ENCODE measurements around the gene MYO18B.

MYO18B gene

DNA sequence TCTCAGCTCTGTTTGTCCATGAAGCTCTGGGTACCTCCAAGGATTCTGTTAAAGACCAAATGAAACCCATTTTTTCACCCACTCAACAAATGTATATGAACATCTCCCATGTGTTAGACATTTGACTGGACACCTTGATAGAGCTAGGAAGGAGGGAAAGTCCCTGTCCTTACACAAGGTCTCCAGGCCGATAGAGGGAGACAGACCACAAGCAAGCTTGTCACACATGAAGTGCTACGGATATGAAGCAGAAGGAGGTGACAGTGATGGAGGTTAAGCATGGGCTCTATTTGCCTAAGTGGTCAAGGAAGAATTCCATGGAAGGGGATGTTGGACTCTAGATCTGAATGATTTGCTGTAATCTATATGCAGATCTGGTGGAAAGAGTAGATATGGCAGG, 138.5 kb downstream of the MYO18B start:
- Histone ChIP-seq H3K36me3 (ENCODE audit: insufficient read depth, low read length) (no peaks in the 10 kb centered on the region), H3K9me3 (ENCODE audit: control insufficient read depth, insufficient read depth, low read length) (no peaks in the 10 kb centered on the region), H3K9ac (ENCODE audit: low read depth, low read length) (no peak overlapping the region), H3K4me1 (ENCODE audit: insufficient read depth, low read length) (no peaks in the 10 kb centered on the region)

DNA sequence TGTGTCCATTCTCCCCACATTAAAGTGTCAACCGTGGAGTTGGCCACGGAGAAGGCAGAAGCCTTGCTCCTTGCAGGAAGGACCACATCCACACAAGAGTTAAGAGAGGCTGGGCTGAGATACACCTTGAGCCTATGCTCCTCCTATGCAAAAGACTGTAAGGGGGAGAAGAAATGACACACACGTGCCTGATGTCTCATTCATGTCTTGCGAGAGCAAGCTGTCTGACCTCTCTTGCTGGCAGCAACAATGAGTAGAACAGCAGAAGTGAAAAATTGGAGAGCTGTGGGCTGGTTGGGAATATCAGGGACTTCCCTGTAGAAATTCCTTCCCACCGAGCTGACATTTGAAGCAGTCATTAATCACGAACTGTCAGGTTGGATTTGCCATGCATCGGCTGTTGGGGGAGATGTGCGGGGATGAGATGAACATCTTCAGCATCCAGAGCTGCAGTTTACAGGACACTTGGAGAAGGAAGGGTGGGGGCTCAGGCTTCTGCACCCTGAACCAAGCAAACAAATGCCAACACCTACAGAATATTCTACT, 139.3 kb downstream of the MYO18B start:
- H3K9ac ChIP-seq (ENCODE audit: low read depth, low read length) = no peak overlapping the region
- H3K9me3 ChIP-seq (ENCODE audit: control insufficient read depth, insufficient read depth, low read length) = no peaks in the 10 kb centered on the region
- no peaks in the 10 kb centered on the region for H3K4me1 ChIP-seq (ENCODE audit: insufficient read depth, low read length)
- no peaks in the 10 kb centered on the region for H3K36me3 ChIP-seq (ENCODE audit: insufficient read depth, low read length)

- Histone ChIP-seq H3K4me1 (ENCODE audit: insufficient read depth, low read length) (no peaks in the 10 kb centered on the region), H3K36me3 (ENCODE audit: insufficient read depth, low read length) (no peaks in the 10 kb centered on the region), H3K9ac (ENCODE audit: low read depth, low read length) (no peak overlapping the region), H3K9me3 (ENCODE audit: control insufficient read depth, insufficient read depth, low read length) (no peaks in the 10 kb centered on the region)
Observed at GRCh38 chr22:25882360-25882759, 140.4 kb downstream of the MYO18B start.

- H3K9me3 ChIP-seq (ENCODE audit: control insufficient read depth, insufficient read depth, low read length) = no peaks in the 10 kb centered on the region
- H3K36me3 ChIP-seq (ENCODE audit: insufficient read depth, low read length) = no peaks in the 10 kb centered on the region
- no peak overlapping the region for H3K9ac ChIP-seq (ENCODE audit: low read depth, low read length)
- H3K4me1 ChIP-seq (ENCODE audit: insufficient read depth, low read length) = no peaks in the 10 kb centered on the region
Observed at GRCh38 chr22:25883482-25884033, 141.6 kb downstream of the MYO18B start.

DNA sequence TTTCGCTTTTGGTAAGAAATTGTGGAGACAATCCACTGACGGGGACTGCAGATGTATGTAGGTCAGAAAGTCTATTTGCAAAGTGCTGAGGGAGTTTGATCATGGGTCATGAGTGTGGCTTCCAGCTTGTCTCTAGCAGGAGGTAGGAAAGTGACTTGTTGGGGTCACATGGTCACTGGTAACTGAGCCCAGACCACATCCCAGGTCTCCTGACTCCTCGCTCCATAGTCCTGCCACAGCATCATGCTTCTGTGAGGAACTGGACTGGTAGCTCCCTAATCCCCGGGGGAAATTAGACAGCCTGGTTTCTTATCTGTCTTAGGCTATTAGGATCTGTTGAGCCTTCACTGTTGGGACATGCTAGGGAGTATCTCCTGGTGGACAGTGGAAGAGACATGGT, 142.1 kb downstream of the MYO18B start:
- Histone ChIP-seq H3K36me3 (ENCODE audit: insufficient read depth, low read length) (no peaks in the 10 kb centered on the region), H3K4me1 (ENCODE audit: insufficient read depth, low read length) (no peaks in the 10 kb centered on the region), H3K9ac (ENCODE audit: low read depth, low read length) (no peak overlapping the region), H3K9me3 (ENCODE audit: control insufficient read depth, insufficient read depth, low read length) (no peaks in the 10 kb centered on the region)

- Histone ChIP-seq H3K9ac (ENCODE audit: low read depth, low read length) (no peak overlapping the region), H3K4me1 (ENCODE audit: insufficient read depth, low read length) (no peaks in the 10 kb centered on the region), H3K36me3 (ENCODE audit: insufficient read depth, low read length) (no peaks in the 10 kb centered on the region), H3K9me3 (ENCODE audit: control insufficient read depth, insufficient read depth, low read length) (no peaks in the 10 kb centered on the region)
Observed at GRCh38 chr22:25888399-25889054, 146.5 kb downstream of the MYO18B start.

DNA sequence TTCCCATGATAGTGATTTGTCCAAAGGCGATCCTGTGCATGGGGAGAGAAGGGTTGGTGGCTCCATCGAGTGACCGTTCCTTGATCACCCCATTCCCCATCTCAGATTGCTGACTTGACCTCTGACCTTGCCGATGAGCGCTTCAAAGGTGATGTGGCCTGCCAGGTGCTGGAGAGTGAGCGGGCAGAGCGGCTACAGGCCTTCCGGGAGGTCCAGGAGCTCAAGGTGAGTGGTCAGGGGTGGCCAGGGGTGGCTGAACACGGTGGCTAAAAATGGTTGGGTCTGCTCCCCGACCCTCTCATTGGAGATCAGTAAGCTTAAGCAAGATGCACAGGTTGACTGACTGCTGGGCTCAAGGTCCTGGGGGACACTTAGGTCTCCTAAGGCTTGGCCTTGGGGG, 148.7 kb downstream of the MYO18B start:
- H3K9me3 ChIP-seq (ENCODE audit: control insufficient read depth, insufficient read depth, low read length) = no peaks in the 10 kb centered on the region
- H3K36me3 ChIP-seq (ENCODE audit: insufficient read depth, low read length) = no peaks in the 10 kb centered on the region
- H3K4me1 ChIP-seq (ENCODE audit: insufficient read depth, low read length) = no peaks in the 10 kb centered on the region
- no peak overlapping the region for H3K9ac ChIP-seq (ENCODE audit: low read depth, low read length)

- Histone ChIP-seq H3K36me3 (ENCODE audit: insufficient read depth, low read length) (no peaks in the 10 kb centered on the region), H3K9ac (ENCODE audit: low read depth, low read length) (no peak overlapping the region), H3K4me1 (ENCODE audit: insufficient read depth, low read length) (no peaks in the 10 kb centered on the region), H3K9me3 (ENCODE audit: control insufficient read depth, insufficient read depth, low read length) (no peaks in the 10 kb centered on the region)
Observed at GRCh38 chr22:25892678-25893077, 150.7 kb downstream of the MYO18B start.

DNA sequence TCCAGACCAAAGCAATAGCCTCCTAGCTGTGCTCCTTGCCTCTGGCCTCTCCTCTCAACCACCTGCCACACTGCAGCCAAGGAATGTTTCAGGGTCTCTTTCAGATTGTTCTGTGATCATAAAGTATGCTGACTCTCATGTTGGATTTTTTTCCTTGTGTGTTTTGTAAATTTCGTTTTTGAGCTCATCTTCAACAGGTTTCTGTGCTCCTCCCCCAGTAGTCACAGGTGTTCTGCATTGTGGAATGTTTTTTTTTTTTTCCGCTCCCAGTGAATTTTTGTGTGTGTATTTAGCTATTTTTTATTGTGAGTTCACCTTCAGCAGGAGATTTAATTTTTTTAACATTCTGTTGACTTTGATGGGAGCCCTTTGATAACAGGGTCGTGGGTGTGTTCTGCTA, 153.7 kb downstream of the MYO18B start:
- no peaks in the 10 kb centered on the region for H3K36me3 ChIP-seq (ENCODE audit: insufficient read depth, low read length)
- H3K9me3 ChIP-seq (ENCODE audit: control insufficient read depth, insufficient read depth, low read length) = no peaks in the 10 kb centered on the region

GRCh38 chr22:25896098-25896497, 154.1 kb downstream of the MYO18B start:
- Histone ChIP-seq H3K36me3 (ENCODE audit: insufficient read depth, low read length) (no peaks in the 10 kb centered on the region), H3K9me3 (ENCODE audit: control insufficient read depth, insufficient read depth, low read length) (no peaks in the 10 kb centered on the region), H3K9ac (ENCODE audit: low read depth, low read length) (no peak overlapping the region), H3K4me1 (ENCODE audit: insufficient read depth, low read length) (no peaks in the 10 kb centered on the region)

More for the DNA sequence above, 153.7 kb downstream of the MYO18B start:
- no peak overlapping the region for H3K9ac ChIP-seq (ENCODE audit: low read depth, low read length)
- H3K4me1 ChIP-seq (ENCODE audit: insufficient read depth, low read length) = no peaks in the 10 kb centered on the region

DNA sequence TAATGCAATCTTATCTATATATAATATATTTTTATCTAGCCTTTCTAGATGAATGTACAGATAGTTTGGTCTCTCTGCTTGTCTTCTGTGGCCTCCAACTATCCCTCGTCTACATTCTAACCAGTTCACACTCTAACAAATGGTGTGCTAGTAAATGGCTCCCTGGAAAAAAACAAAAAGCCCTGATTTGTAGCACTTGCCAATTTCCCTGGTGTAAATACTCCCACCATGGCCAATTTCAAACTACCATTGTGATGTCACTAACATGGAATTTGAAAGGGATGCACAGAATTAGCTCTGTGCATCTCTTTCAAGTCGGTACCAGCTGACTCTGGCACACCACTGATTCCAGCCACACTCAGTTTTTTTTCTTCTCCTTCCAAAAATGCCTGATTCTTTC, 154.6 kb downstream of the MYO18B start:
- no peaks in the 10 kb centered on the region for H3K36me3 ChIP-seq (ENCODE audit: insufficient read depth, low read length)
- no peaks in the 10 kb centered on the region for H3K4me1 ChIP-seq (ENCODE audit: insufficient read depth, low read length)
- no peak overlapping the region for H3K9ac ChIP-seq (ENCODE audit: low read depth, low read length)
- no peaks in the 10 kb centered on the region for H3K9me3 ChIP-seq (ENCODE audit: control insufficient read depth, insufficient read depth, low read length)

DNA sequence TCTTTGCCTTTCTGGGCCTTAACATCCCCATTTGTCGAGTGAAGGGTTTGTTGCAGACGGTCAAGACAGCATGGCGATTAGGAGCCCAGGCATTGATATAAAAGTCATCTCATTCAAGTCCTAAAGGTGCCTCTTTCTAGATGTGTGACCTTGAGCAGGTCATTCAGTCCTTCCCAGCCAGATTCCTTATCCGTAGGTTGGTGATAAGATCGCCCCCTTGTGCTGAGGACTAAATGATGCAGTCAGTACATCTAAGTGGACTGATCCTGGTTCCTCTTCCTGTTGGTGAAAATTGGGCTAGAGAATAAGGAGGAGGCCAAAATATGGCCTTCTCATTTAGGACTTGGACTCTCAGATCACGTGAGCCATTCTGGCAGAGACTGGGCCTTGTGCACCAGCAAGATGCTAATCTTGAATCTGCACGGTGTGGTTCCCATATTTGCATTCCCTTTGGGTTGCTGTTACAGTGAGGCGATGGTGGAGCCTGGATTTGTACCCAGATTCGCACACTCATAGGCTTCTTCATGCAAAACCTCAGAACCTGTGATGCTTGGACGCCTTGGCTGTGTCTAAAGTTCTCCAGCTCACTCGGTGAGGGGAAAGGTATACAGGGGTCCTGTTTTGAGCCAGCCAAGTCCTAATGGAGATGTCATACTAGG, 156.8 kb downstream of the MYO18B start:
- H3K4me1 ChIP-seq (ENCODE audit: insufficient read depth, low read length) = no peaks in the 10 kb centered on the region
- H3K36me3 ChIP-seq (ENCODE audit: insufficient read depth, low read length) = no peaks in the 10 kb centered on the region
- H3K9me3 ChIP-seq (ENCODE audit: control insufficient read depth, insufficient read depth, low read length) = no peaks in the 10 kb centered on the region
- no peak overlapping the region for H3K9ac ChIP-seq (ENCODE audit: low read depth, low read length)

DNA sequence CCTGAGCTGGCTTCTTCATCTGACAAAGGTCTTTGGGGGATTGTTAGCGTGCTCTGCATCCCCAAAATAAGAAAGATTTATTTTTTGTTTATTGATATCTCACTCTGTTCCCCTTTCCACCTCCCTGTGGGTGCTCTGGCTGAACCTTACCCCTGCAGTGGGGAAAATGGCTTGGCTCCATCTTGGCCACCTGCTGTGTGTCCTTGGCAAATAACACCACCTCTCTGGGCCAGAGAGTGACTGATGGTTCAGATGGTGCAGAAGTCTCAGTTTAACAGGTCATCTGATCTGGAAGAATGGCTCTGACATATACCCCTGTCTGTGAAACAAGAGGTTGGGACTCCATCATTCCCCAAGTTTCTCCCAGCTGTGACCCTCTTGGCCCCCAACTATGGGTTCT, 157.6 kb downstream of the MYO18B start:
- Histone ChIP-seq H3K4me1 (ENCODE audit: insufficient read depth, low read length) (no peaks in the 10 kb centered on the region), H3K36me3 (ENCODE audit: insufficient read depth, low read length) (no peaks in the 10 kb centered on the region), H3K9ac (ENCODE audit: low read depth, low read length) (no peak overlapping the region), H3K9me3 (ENCODE audit: control insufficient read depth, insufficient read depth, low read length) (no peaks in the 10 kb centered on the region)

GRCh38 chr22:25900390-25900789, 158.4 kb downstream of the MYO18B start:
- no peaks in the 10 kb centered on the region for H3K36me3 ChIP-seq (ENCODE audit: insufficient read depth, low read length)

GRCh38 chr22:25900880-25901279, 158.9 kb downstream of the MYO18B start:
- Histone ChIP-seq H3K9me3 (ENCODE audit: control insufficient read depth, insufficient read depth, low read length) (no peaks in the 10 kb centered on the region), H3K9ac (ENCODE audit: low read depth, low read length) (no peak overlapping the region), H3K36me3 (ENCODE audit: insufficient read depth, low read length) (no peaks in the 10 kb centered on the region), H3K4me1 (ENCODE audit: insufficient read depth, low read length) (no peaks in the 10 kb centered on the region)

More at GRCh38 chr22:25900390-25900789, 158.4 kb downstream of the MYO18B start:
- no peak overlapping the region for H3K9ac ChIP-seq (ENCODE audit: low read depth, low read length)
- H3K4me1 ChIP-seq (ENCODE audit: insufficient read depth, low read length) = no peaks in the 10 kb centered on the region
- H3K9me3 ChIP-seq (ENCODE audit: control insufficient read depth, insufficient read depth, low read length) = no peaks in the 10 kb centered on the region

All from ES-I3 (cell line).